Pons (tissue), 1 donor: Measurements from ENCODE around the gene RRAS.
"Not testable (repeated sequence)": the region's sequence is repeated elsewhere in the genome, so short reads cannot be mapped to it uniquely, and the experiment has no call there.

ENCODE experiments used
- DNase-seq: peaks from one replicate; pipeline ENCODE4 v3.0.0-alpha.2; 2016; ENCODE audit warnings: low spot score

The RRAS gene

DNA sequence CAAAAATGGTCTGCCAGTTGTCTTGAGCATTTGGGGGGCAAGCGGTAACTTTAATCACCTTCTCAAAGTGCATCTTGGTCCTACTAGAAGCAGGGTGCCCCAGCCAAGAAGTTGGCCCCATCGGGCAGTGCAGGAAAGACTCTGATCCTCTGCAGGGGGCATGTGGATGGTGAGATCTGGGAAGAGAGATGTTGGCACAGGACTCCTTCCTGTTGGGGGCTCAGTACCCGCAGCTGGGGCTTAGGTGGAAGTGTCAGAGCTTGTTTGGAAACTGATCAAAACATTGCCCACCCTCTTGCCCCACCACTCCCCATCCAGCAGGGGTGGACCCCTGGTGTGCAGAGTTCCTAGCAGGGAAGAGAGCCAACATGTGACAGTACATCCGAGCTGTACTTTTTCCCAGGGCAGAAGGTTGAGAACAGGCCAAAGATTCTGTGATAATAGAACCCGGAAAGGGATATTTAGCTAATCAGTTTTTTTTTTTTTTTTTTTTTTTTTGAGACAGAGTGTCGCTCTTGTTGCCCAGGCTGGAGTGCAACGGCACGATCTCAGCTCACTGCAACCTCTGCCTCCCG lies 8.8 kb downstream of the RRAS start:
- no peak for DNase-seq

- DNase-seq = no peak
Measured at GRCh38 chr19:49629659-49630058, 10.3 kb downstream of the RRAS start.

- DNase-seq = no peak
Measured at GRCh38 chr19:49626226-49626625, 13.7 kb downstream of the RRAS start.

- no peak for DNase-seq
Measured at GRCh38 chr19:49624967-49625910, 14.7 kb downstream of the RRAS start.

GRCh38 chr19:49617860-49618259 lies 22.1 kb downstream of the RRAS start:
- not testable (repeated sequence) for DNase-seq

DNA sequence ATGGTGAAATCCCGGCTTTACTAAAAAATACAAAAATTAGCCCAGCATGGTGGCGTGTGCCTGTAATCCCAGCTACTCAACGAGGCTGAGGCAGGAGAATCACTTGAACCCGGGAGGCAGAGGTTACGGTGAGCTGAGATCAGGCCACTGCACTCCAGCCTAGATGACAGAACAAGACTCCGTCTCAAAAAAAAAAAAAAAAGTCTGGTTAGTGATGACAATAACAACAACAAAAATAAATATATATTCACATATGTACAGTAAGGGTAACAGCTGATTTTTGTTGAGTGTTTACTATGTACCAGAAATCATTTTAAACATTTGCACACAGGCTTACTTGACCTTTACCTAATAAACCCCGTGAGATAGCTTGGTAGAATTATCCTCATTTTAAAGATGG lies 23.0 kb downstream of the RRAS start:
- no peak for DNase-seq

- no peak for DNase-seq
Measured at GRCh38 chr19:49616532-49616931, 23.4 kb downstream of the RRAS start.

GRCh38 chr19:49615861-49616260 lies 24.1 kb downstream of the RRAS start:
- no peak for DNase-seq

- DNase-seq = no peak
Measured at GRCh38 chr19:49614096-49614833, 25.7 kb downstream of the RRAS start.

GRCh38 chr19:49613374-49613773 lies 26.6 kb downstream of the RRAS start:
- DNase-seq = no peak

DNA sequence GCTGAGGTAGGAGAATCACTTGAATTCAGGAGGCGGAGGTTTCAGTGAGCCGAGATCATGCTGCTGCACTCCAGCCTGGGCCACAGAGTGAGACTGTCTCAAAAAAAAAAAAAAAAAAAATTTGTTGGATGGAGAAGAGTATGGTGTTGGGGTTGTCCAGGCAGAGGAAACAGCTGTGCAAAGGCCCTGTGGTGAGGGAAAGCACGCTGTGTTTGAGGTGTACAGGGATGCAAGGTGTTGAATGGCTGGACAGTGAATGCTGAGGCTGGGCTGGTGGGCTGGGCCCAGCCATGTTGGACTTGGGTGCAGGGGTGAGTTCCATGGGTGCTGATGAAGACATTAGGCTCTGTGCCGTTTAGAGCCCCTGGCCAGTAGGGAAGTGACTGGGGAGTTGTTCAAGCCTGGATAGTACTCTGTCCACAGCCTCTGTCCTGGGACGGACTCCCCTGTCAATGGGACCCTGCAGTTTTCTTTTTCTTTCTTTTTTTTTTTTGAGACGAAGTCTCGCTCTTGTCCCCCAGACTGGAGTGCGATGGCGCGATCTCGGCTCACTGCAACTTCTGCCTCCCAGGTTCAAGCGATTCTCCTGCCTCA lies 30.3 kb downstream of the RRAS start:
- DNase-seq = no peak

DNA sequence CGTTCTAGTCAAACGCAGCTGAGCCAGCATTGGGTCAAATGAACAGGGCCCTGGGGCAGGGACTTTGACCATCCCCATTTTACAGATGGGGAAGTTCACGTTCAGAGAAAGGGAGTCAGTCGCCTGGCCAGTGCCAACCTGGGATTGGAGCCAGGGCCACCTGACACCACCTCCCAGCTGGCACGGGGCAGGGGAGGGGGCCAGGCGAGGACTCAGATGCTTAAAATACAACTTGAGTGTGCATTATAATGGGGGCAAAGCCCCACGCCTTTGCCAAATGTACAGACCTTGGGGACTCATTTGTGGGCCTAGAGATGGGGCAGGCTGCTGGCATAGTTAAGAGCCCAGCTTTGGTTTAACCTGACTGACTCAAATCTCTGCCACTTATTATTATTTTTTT lies 34.3 kb downstream of the RRAS start:
- DNase-seq = no peak

GRCh38 chr19:49602806-49603205 lies 37.1 kb downstream of the RRAS start:
- DNase-seq = no peak

- no peak for DNase-seq
Measured at GRCh38 chr19:49601482-49602038, 38.4 kb downstream of the RRAS start.

DNA sequence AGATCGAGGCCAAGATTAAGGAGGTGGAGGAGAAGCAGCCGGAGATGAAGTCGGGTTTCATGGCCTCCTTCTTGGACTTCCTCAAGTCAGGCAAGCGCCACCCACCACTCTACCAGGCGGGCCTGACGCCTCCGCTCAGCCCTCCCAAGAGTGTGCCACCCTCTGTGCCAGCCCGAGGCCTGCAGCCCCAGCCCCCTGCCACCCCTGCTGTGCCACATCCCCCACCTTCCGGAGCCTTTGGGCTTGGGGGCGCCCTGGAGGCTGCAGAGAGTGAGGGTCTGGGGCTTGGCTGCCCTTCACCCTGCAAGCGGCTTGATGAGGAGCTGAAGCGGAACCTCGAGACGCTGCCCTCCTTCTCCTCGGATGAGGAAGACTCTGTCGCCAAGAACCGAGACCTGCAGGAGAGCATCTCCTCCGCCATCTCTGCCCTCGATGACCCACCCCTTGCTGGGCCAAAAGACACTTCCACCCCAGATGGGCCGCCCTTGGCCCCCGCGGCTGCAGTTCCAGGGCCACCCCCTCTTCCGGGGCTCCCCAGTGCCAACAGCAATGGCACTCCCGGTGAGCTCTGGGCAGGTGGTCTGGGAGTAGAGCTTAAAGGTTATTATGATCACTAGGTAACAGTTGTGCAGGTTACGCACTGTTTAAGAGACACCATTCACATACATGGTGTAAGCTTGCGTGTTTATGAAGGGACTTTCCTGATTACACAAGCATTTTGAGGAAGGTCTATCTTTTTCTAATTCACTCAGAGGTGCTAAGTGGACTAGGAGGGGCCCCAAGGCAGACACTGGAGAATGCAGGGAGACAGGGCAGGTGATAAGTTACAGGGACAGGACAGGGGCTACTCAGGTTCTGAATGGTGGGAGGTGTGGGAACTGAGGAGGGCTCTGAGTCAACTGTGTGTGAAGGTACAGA lies 40.3 kb downstream of the RRAS start:
- no peak for DNase-seq

GRCh38 chr19:49597703-49597974 lies 42.3 kb downstream of the RRAS start:
- no peak for DNase-seq

DNA sequence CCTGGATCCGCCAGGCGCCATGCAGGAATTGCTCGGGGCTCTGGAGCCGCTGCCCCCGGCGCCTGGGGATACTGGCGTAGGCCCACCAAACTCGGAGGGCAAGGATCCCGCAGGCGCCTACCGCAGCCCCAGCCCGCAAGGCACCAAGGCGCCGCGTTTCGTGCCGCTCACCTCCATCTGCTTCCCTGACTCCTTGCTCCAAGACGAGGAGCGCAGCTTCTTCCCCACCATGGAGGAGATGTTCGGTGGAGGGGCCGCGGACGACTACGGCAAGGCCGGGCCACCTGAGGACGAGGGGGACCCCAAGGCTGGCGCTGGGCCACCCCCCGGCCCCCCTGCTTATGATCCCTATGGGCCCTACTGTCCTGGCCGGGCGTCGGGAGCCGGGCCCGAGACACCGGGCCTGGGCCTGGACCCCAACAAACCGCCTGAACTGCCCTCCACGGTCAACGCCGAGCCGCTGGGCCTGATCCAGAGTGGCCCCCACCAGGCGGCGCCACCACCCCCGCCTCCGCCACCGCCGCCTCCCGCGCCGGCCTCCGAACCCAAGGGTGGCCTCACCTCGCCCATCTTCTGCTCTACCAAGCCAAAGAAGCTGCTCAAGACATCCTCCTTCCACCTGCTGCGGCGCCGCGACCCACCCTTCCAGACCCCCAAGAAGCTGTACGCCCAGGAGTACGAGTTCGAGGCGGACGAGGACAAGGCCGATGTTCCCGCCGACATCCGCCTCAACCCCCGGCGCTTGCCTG lies 42.8 kb downstream of the RRAS start:
- DNase-seq = no peak

GRCh38 chr19:49596407-49596806 lies 43.5 kb downstream of the RRAS start:
- no peak for DNase-seq

GRCh38 chr19:49595819-49596404 lies 44.0 kb downstream of the RRAS start:
- no peak for DNase-seq
